Calu3 (cell line): Measurements from ENCODE around the gene PJA2. TPM values are rescaled to one million over a fixed set of nuclear protein-coding genes. Genes with fewer than 3 reads are reported as not detected.

ENCODE experiments used
- BruUV-seq: library from RNA; stranded (reverse); fragments of 400-500 nt; replicated peaks from 2 replicates; lab custom pipeline; 2021; lab: Mats Ljungman, UMichigan
- CTCF ChIA-PET: fragments of 300-600 bp; sonication (Branson Sonifier 250); formaldehyde crosslinking; loops from one replicate; lab custom pipeline; 2022; ENCODE audit warnings: antibody characterized with exemption; lab: Charles Lee
- DNase-seq: peaks from one replicate; pipeline ENCODE4 v3.0.0; 2022
- H3K27ac Mint-ChIP-seq: one replicate; pipeline ENCODE4 v1.8.0; 2022; ENCODE audit warnings: mixed read lengths; ENCODE audit not compliant: unreplicated experiment
- H3K27me3 Mint-ChIP-seq: one replicate; pipeline ENCODE4 v1.8.0; 2022; ENCODE audit warnings: mixed read lengths; ENCODE audit not compliant: unreplicated experiment
- H3K36me3 Mint-ChIP-seq: one replicate; pipeline ENCODE4 v1.8.0; 2022; ENCODE audit warnings: mild to moderate bottlenecking, moderate library complexity, mixed read lengths; ENCODE audit not compliant: insufficient read depth, unreplicated experiment
- H3K4me1 Mint-ChIP-seq: one replicate; pipeline ENCODE4 v1.8.0; 2022; ENCODE audit warnings: mild to moderate bottlenecking, low read depth, mixed read lengths; ENCODE audit not compliant: unreplicated experiment
- H3K4me3 Mint-ChIP-seq: one replicate; pipeline ENCODE4 v1.8.0; 2022; ENCODE audit warnings: mild to moderate bottlenecking, low read depth, moderate library complexity, mixed read lengths; ENCODE audit not compliant: unreplicated experiment
- H3K9me3 Mint-ChIP-seq: one replicate; pipeline ENCODE4 v1.8.0; 2022; ENCODE audit warnings: low read depth, mixed read lengths; ENCODE audit not compliant: unreplicated experiment
- CTCF ChIP-seq: fragments of 200-600 bp; IDR thresholded peaks from one replicate; pipeline ENCODE4 v1.8.0; 2022; ENCODE audit warnings: antibody characterized with exemption; ENCODE audit not compliant: unreplicated experiment
- intact Hi-C: fragments of 100-400 bp; cut with micrococcal nuclease; formaldehyde crosslinking; loops from one replicate; pipeline ENCODE4 v1.10.0; 2022; ENCODE audit not compliant: unreplicated experiment
- total RNA-seq: library from RNA; stranded (reverse); gene quantifications from 2 replicates; pipeline ENCODE4 v1.2.3, GENCODE V29; 2022

PJA2 gene
- total RNA-seq, 1 experiment from 2014 or later, result 89.0 TPM

- no peaks in the 10 kb centered on the region for H3K27me3 Mint-ChIP-seq
- no peak for TF ChIP-seq CTCF
- no peak for DNase-seq
- peaks cover 18% of the 10 kb centered on the region for H3K36me3 Mint-ChIP-seq
- H3K27ac Mint-ChIP-seq, result peak overlapping the region; percentile 37
- CTCF ChIA-PET, result no interaction called here
- H3K4me1 Mint-ChIP-seq, result peaks cover 56% of the 10 kb centered on the region
- BruUV-seq, result no TSS peak
- intact Hi-C loops, result loop anchor here (10.0 kb wide), 1 partner anchor 655 kb away; no protein-coding TSS in a partner anchor
- no peak overlapping the region for H3K4me3 Mint-ChIP-seq
- H3K9me3 Mint-ChIP-seq, result no peaks in the 10 kb centered on the region
Measured at GRCh38 chr5:109309326-109310063, 100.3 kb downstream of the PJA2 start.

- no peak for DNase-seq
- CTCF ChIA-PET, result interaction anchor here (0.5 kb wide), 1 partner anchor 102 kb away, joined by 4 read pairs; the partner anchor contains the start of gene PJA2
- TF ChIP-seq CTCF, result no peak
- peaks cover 42% of the 10 kb centered on the region for H3K4me1 Mint-ChIP-seq
- H3K27ac Mint-ChIP-seq, result peak overlapping the region; percentile 20
- H3K27me3 Mint-ChIP-seq, result no peaks in the 10 kb centered on the region
- no peaks in the 10 kb centered on the region for H3K9me3 Mint-ChIP-seq
- H3K4me3 Mint-ChIP-seq, result no peak overlapping the region
- intact Hi-C loops, result no loop called here
- BruUV-seq, result no TSS peak
- peaks cover 11% of the 10 kb centered on the region for H3K36me3 Mint-ChIP-seq
Measured at GRCh38 chr5:109307951-109308350, 101.8 kb downstream of the PJA2 start.

GRCh38 chr5:109307456-109307855 lies 102.3 kb downstream of the PJA2 start:
- no peak for DNase-seq
- Mint-ChIP-seq H3K4me3 (no peak overlapping the region), H3K4me1 (peaks cover 37% of the 10 kb centered on the region), H3K36me3 (peaks cover 6% of the 10 kb centered on the region), H3K9me3 (no peaks in the 10 kb centered on the region), H3K27ac (no peak overlapping the region), H3K27me3 (no peaks in the 10 kb centered on the region)
- TF ChIP-seq CTCF, result no peak
- no TSS peak for BruUV-seq
- CTCF ChIA-PET, result interaction anchor here (0.5 to 1.1 kb wide), 2 partner anchors 102 to 140 kb away, joined by 3 to 4 read pairs; partner anchors contain the start of gene PJA2
- intact Hi-C loops, result no loop called here

GRCh38 chr5:109305352-109305751 lies 104.4 kb downstream of the PJA2 start:
- CTCF ChIA-PET, result no interaction called here
- H3K4me1 Mint-ChIP-seq, result peaks cover 19% of the 10 kb centered on the region
- no peak for DNase-seq
- no peaks in the 10 kb centered on the region for H3K36me3 Mint-ChIP-seq
- H3K4me3 Mint-ChIP-seq, result no peak overlapping the region
- no peak for TF ChIP-seq CTCF
- no peaks in the 10 kb centered on the region for H3K9me3 Mint-ChIP-seq
- no TSS peak for BruUV-seq
- intact Hi-C loops, result no loop called here
- no peaks in the 10 kb centered on the region for H3K27me3 Mint-ChIP-seq
- no peak overlapping the region for H3K27ac Mint-ChIP-seq
